ENCODE results near the gene EFNA4.

DNA sequence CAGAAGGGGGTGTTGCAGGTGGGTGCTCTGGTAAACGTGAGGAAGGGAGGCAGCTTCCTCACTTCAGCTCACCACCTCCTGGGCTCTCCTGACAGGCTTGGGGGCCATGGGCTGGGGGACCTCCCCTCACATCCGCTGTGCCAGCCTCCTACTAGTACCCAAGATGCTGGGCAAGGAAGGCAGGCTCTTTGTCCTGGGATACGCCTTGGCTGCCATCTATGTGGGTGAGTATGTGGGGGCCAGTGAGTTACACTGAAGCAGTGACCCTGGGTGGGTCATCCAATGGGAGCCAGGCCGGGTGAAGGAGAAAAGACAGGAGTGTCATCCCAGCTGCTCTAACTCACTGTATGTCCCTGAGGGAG is 24.3 kb upstream of the EFNA4 start:
- TF ChIP-seq, protein P1, sequence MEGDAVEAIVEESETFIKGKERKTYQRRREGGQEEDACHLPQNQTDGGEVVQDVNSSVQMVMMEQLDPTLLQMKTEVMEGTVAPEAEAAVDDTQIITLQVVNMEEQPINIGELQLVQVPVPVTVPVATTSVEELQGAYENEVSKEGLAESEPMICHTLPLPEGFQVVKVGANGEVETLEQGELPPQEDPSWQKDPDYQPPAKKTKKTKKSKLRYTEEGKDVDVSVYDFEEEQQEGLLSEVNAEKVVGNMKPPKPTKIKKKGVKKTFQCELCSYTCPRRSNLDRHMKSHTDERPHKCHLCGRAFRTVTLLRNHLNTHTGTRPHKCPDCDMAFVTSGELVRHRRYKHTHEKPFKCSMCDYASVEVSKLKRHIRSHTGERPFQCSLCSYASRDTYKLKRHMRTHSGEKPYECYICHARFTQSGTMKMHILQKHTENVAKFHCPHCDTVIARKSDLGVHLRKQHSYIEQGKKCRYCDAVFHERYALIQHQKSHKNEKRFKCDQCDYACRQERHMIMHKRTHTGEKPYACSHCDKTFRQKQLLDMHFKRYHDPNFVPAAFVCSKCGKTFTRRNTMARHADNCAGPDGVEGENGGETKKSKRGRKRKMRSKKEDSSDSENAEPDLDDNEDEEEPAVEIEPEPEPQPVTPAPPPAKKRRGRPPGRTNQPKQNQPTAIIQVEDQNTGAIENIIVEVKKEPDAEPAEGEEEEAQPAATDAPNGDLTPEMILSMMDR (IDR thresholded peaks at IDR 0.05): no peak
- TF ChIP-seq POLR2AphosphoS5 (IDR thresholded peaks at IDR 0.05): no peak
